Esophagus muscularis mucosa (tissue), 3 donors: ENCODE data around the gene DOCK2.

Source experiments
- CTCF ChIP-seq, 3 experiments: fragments of 200-600 bp in 2 of 3; fragments of 450-650 bp in 1 of 3; sonication (generic) in 2 of 3; IDR thresholded peaks; one replicate each; pipeline ENCODE4 v1.5.1; 2017 to 2019; ENCODE audit warnings: antibody characterized with exemption in 3 of 3, mild to moderate bottlenecking in 2 of 3, moderate library complexity in 1 of 3
- POLR2AphosphoS5 ChIP-seq, 2 donors: sonication (generic); formaldehyde crosslinking; IDR thresholded peaks; one replicate each; pipeline ENCODE4 v1.6.1; 2017; ENCODE audit warnings: antibody characterized with exemption in 2 of 2

DNA sequence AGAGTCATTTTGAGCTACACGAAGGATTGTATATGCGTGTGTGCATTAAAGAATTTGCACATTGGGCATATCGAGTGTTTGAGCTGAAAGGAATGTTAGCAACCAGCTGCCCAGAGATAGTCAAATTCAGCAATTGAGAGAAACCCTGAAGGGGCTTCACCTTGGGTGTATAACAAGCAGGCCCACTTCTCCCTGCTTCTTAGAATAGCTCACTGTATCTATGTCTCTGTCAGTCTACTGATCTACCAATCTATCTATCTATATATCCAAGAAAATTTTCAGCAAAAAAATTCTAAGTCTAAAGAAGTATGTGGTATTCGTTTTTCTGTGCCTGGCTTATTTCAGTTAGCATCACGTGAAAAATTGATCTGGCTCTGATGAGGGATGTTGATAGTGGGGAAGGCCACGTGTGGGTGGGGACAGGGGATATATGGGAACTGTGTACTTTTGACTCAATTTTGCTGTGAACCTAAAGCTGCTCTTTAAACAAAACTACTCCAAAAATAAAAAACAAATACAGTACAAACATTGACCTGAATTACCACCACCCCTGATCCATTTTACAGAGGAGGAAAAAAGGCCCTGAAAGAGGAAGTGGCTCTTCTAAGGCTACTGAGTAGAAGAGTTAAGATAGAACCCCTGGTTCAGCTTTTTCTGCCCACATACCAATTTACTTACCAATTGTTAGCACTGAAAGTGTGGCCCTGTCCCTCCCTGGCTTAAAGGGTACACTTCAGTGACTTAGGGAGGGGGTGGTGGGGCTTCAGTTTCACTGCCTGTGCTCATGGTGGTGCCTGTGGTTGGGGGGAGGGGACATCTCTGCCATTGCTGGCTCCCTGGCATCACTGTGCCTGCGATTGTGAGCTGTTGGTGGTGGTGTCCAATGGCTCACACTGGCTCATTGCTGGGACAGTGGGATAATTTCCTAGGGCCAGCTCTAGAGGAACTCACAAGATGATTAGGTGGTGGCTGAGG lies 141.8 kb downstream of the DOCK2 start:
- TF ChIP-seq CTCF (IDR thresholded peaks at IDR 0.05) (no peak), POLR2AphosphoS5 (IDR thresholded peaks at IDR 0.05) (no peak)
